ENCODE results near the gene ZC3H7A.

Gene ZC3H7A

DNA sequence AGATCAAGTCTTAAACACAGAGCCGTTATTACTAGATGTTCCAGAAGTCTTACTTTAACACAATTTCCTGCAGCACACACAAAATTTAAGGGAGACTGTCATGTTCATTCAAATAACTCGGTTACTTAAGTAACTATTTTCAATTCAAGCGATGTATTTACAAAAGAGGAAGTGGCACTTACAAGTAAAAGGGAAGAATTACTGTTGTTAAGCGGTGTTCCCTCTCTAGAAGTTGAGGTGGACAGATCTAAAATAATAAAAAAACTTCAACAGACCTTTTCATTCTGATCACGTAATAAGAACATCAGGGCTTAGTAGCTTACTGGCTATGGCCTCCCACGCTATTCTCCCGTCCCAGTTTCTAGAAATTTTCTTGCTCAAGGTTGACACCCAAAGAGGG, 28.2 kb downstream of the ZC3H7A start:
- peak; percentile 22 to 65 (median 55) for DNase-seq

DNA sequence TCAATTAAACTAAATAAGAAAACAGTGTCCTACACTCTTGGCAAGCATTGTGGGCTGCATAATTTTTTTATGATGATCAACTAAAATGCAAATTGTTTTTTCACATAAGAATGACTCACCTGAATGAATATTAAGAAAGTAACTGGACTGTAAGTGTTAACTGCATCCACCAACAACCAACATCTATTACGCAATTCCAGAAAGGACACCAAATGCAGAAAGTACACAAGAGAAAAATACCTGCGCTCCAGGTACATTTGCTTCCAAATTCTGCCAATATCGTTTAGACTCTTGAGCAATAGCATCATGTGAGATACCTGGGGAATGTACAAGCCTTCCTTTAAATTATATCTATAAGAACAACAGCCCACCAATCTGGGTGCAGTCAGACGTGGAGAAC, 34.6 kb downstream of the ZC3H7A start:
- DNase-seq, result no peak

- peak; percentile 36 to 50 (median 37) for DNase-seq
Measured at GRCh38 chr16:11759997-11760396, 37.1 kb downstream of the ZC3H7A start.

GRCh38 chr16:11759163-11759834, 37.8 kb downstream of the ZC3H7A start:
- no peak for DNase-seq

DNA sequence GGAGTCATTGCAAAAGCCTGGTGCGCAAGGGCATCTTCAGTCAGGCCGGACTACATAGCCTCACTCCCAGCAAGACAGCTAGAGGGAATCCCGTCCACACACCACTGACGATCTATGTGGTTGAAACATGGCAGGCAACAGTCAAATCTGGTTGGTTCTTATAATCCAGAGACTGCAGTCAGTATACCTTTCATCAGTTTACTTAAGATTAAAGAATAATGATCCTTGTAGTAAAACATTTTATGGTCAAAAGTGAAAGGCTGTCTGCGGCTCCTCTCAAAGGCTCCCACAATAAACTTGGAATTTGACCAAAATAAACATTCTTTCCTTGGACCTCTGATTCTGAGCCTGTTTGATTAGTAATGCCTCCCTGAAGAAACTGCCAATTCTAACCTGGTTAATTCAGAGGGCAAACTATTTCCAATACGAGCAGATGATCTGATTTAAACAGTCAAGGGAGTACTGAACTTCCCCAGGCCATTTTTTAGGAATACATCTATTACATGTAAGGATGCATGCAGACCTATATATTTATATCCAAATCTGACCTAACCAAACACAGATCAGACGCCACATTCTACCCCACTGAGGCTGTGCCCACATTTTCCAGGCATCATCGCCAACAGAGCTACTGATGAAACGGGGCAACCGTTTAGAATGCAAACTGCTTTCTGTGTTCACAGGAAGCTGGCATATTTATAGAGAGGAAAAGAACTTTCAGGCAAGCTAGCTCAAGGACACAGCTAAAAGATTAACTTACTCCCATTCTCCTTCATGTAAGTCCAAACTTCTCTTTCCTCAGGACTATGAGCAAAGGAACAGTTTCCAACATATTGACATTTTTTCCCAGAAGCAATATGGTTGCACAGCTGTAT, 39.1 kb downstream of the ZC3H7A start:
- DNase-seq, result no peak

GRCh38 chr16:11756248-11756647, 40.8 kb downstream of the ZC3H7A start:
- no peak for DNase-seq

DNA sequence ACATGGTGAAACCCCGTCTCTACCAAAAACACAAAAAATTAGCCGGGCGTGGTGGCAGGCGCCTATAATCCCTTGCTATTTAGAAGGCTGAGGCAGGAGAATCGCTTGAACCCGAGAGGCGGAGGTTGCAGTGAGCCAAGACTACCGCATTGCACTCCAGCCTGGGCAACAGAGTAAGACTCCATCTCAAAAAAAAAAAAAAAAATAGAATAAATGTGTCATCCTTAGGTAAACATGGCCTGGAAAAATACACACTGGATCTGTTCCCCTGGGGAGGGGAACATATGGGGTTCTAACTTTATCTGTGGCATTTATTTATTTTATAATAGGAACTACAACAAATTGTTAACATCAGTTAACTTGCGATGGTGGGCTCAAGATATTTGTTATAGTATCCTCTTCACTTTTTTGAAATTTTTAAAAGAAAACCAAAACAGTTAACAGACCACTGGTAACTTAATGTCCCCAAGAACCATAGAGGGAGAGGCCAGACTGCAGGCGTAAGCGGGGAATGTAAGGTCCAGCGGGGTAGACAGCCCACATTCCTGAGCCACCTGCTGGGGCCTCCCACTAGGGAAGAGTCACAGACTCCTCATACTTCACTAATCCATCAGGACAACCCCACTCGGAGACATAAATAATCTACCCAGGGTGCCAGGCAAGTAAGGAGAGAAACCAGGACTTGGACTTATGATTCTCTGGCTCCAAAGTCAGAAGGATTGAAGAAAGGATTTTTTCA, 41.9 kb downstream of the ZC3H7A start:
- DNase-seq, result no peak

GRCh38 chr16:11752856-11753255, 44.2 kb downstream of the ZC3H7A start:
- no peak for DNase-seq

GRCh38 chr16:11750056-11750455, 47.0 kb downstream of the ZC3H7A start:
- DNase-seq, result no peak

- no peak for DNase-seq
Measured at GRCh38 chr16:11748404-11749254, 48.4 kb downstream of the ZC3H7A start.

GRCh38 chr16:11747949-11748403, 49.1 kb downstream of the ZC3H7A start:
- DNase-seq, result no peak

GRCh38 chr16:11744075-11744470, 53.0 kb downstream of the ZC3H7A start:
- DNase-seq, result no peak

DNA sequence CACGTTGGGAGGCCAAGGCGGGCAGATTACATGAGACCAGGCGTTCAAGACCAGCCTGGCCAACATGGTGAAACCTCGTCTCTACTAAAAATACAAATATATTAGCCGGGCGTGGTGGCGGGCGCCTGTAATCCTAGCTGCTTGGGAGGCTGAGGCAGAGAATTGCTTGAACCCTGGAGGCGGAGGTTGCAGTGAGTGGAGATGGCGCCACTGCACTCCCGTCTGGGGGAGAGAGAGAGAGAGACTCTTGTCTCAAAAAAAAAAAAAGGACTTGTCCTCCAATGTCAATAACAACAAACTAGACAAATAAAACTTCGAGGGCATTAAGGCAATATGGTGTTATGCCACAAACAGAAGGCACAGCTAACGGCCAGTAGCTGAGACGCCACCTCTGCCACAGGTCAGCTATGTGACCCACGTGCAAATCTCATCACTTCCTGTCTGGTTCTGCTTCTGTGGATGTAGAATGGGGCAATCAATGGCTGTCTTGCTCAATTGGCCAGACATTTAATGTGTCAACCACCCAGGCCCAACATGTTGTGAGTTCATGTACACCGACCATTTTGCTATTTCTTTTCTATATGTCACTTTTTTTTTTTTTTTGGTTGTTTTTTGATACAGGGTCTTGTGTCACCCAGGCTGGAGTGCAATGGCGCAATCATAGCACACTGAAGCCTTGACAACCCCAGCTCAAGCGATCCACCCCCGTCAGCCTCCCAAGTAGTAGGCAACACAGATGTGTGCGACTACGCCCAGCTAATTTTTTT, 53.6 kb downstream of the ZC3H7A start:
- DNase-seq, result peak; percentile 90 to 94 (median 93)

DNA sequence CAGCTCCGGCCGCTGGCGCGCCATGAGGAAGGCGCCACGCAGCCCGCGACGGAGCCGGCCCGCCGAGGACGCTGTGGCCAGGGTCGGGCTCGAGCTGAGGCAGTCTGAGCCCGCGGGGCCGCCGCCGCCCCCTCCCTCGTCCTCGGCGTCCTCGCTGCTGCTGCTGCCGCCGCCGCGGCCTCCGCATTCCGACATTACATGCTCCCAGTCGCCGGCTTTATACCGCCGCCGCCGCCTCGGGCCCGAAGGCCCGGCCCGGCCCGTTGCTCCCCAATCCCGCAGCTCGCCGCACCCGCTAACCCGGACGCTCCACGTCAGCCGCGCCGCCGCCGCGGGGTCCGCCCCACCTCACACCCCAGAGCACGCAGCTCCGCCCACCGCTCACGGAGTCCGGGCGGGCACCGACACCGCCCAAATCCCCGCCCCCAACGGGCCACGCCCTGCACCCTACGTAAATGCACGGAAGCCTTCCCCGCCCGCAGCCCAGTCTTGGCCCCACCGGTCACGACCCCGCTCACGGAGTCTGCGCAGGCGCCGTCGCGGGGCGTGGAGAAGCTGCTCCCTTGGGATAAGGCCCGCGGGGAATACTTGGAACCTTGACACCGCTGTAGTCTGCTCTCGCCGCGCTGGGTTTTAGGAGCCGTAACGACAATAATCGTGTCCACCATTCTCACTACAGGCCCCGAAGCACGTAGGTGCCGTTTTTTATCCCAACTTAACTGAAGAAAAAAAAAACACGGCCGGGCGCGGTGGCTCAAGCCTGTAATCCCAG, 54.3 kb downstream of the ZC3H7A start, which contains the start of gene TXNDC11:
Gene TXNDC11 (minus strand): TSS at position 322 of the 772 bp plus-strand sequence. CDS start 127 bp downstream, at position 195.
- peak; percentile 99 to 100 (median 100) for DNase-seq

GRCh38 chr16:11742093-11742535, 54.9 kb downstream of the ZC3H7A start:
- peak; percentile 33 to 66 (median 40) for DNase-seq

DNA sequence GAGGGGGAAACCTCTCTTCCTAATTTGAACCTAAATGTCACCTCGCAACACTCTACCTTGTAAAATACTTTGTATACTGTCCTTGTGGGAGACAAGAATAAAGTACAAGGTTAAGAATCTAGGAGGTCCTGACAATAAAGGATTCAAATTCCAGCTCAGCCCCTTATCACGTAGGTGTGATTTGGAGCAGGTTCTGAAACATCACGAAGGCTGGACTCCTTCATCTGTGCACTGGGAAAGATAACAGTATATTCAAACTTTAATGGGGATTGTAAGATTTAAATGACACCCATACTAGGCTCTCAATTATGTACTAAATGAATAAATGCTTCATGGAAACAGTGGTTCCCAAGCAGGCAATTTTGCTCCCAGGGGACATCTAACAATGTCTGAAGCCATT, 56.5 kb downstream of the ZC3H7A start:
- no peak for DNase-seq

DNA sequence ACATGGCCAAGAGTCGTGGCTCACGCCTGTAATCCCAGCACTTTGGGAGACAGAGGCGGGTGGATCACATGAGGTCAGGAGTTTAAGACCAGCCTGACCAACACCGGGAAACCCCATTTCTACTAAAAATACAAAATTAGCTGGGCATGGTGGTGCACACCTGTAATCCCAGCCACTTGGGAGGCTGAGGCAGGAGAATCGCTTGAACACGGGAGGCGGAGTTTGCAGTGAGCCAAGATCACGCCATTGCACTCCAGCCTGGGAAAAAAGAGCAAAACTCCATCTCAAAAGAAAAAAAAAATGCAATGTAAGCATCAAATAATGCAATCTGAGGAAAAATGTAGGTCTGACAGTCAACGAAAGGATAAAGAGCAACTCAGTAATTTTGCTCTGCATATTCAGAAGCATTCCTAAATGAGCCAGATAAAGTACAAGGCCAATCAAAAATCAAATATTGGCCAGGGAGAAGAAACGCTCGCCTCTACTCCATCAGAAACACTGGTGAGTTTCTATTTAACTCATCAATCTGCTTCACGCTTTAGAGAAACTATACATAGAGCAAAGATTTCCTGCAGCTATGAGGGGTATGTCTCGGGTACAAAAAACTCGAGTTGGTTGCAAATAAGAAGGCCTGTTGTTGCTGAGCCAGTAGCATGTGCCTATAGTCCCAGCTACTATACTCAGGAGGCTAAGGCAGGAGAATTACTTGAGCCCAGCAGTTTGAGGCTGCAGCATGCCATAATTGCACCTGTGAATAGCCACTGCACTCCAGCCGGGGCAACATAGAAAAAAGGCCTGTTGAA, 58.1 kb downstream of the ZC3H7A start:
- no peak for DNase-seq

DNA sequence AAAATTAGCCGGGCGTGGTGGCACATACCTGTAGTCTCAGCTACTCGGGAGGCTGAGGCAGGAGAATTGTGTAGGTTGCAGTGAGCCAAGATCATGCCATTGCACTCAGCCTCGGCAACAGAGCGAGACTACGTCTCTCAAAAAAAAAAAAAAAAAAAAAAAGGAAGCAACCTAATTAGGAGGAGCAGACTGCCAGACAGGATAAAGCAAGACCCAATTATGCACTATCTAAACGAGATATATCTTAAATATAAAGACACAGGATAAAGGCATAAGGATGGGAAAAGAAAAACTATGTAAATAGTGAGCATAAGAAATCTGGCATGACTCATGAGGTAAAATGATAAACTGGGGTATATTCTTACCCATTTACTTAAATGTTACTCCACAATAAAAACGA, 59.3 kb downstream of the ZC3H7A start:
- DNase-seq, result peak in 1 of 3 donors; percentile 24

DNA sequence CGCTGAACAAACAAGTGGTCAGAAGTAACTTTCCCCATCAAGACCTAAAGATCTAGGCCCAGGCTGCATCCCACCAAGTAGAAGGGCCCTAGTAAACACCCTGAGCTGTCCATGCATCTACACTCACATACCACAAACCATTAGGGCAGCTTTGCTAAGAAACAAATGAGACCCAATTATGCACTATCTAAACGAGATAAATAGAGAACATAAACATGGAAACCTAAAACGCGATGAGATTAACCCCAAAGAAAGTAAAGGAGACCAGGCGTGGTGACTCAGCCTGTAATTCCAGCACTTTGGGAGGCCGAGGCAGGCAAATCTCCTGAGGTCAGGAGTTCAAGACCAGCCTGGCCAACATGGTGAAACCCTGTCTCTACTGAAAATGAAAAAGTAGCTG, 60.2 kb downstream of the ZC3H7A start:
- no peak for DNase-seq

- DNase-seq, result no peak
Measured at GRCh38 chr16:11735787-11736186, 61.3 kb downstream of the ZC3H7A start.
